ENCODE measurements around the gene VPREB1.
"Not testable (repeated sequence)": the region's sequence is repeated elsewhere in the genome, so short reads cannot be mapped to it uniquely, and the experiment has no call there.

VPREB1 gene

DNA sequence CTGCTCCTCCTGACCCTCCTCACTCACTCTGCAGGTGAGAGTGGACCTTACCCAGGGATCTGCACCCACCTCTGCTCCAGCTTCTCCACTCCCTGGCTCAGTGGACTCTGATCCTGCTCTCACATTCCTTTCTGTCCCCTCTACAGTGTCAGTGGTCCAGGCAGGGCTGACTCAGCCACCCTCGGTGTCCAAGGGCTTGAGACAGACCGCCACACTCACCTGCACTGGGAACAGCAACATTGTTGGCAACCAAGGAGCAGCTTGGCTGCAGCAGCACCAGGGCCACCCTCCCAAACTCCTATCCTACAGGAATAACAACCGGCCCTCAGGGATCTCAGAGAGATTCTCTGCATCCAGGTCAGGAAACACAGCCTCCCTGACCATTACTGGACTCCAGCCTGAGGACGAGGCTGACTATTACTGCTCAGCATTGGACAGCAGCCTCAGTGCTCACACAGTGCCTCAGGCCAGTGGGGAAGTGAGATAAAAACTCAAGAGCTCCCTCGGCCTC, 29.7 kb upstream of the VPREB1 start:
- no peak for DNase-seq (ENCODE audit: low read depth)

DNA sequence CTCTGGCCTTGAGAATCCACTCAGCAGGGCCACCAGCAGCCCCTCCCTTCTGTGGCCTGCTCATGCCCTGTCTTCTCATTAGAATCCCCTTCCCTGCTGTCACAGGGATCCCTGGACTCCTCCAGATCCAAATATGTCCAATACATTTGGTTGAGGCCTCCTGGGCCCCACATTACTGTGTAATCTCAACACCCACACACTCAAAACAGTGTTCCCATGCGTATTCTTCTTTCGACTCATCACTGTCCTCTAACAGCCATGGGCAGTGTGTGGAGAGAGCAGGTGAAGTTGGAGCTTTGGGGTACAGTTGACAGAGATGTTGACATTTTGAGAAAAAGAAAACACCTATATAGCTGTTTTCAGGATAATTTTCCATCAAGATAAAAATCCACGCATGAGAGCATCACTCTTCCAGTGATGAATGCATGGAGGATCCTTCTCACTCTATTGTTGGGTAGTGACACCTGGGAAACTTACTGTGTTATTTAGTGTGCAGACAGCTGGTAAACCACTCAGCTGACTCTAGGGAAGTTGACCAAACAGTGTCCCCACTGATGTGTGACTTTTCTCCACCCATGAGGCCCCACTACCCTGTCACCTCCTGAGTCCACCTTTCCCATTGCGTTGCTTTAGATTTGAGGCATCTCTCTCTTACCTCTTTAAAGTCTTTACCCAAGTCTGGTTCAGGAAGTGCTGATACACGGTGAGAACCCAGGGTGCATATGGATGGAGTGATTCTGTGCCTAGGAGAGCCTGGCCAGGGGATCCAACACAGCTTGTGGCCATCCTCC, 28.7 kb upstream of the VPREB1 start:
- DNase-seq (ENCODE audit: low read depth): no peak

DNA sequence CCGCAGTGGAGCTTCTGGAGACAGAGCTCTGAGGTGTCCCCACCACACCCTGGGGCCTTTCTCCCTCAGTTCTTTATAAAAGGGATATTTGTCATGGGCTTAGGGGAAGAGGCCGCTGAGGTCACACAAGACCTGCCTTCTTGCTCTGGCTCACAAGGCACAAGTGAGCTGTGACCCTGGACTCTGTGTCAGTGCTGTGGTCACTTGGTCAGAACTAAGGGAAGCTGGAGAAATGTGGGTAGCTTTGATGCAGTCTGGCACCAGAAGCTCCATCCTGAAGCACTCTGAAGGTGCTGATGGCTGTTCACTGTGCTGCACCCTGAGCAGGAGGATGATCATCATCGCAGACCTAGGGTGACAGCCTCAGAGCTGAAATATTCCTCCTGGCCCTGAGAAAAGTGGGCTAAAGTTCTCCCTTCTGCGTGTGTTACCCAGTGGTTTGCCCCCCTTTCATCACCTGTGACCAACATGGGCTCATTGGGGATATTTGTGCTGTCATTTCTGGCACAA, 28.1 kb upstream of the VPREB1 start:
- no peak for DNase-seq (ENCODE audit: low read depth)

- no peak for DNase-seq (ENCODE audit: low read depth)
These were observed 26.3 kb upstream of the VPREB1 start for GRCh38 chr22:22218302-22218701.

DNA sequence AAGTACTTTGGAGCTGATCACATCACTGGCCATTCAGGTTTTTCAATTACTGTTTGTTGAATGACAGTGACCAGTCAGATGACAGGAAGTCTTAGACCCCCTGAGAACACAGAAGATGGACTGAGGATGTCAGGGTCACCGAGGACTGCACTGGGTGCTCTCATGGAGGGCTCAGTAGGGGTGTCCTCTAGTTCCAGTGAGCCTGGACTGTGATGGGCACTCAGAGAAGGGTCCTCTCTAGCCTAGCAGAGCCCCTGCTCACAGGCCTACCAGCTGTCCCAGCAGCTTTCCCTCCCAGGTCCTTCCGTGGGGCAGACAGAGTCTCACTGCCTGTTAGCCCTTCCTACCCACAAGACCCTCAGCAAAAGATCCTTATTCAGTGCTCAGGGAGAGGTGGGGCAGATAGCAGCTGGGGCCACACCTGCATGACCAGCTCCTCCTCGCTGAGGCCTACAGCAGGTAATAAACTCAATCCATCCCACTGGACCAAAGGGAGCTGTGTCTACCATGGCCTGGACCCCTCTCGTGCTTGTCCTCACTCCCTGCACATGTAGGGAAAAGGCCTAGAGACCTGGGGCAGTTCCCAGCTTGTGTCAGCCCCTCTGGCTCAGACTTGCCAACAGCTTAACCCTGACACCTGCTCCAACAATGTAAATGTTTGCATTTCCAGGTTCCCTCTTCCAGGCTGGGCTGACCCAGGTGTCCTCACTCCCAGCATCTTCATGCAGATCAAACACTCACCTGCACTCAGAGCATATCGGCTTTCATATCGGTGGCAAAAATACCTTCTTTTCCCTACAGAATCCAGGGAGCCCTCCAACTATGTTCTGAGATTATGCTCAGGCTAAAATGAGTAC, 25.2 kb upstream of the VPREB1 start:
- no peak for DNase-seq (ENCODE audit: low read depth)

- not testable (repeated sequence) for DNase-seq (ENCODE audit: low read depth)
These were observed 23.5 kb upstream of the VPREB1 start for GRCh38 chr22:22221043-22221442.

DNA sequence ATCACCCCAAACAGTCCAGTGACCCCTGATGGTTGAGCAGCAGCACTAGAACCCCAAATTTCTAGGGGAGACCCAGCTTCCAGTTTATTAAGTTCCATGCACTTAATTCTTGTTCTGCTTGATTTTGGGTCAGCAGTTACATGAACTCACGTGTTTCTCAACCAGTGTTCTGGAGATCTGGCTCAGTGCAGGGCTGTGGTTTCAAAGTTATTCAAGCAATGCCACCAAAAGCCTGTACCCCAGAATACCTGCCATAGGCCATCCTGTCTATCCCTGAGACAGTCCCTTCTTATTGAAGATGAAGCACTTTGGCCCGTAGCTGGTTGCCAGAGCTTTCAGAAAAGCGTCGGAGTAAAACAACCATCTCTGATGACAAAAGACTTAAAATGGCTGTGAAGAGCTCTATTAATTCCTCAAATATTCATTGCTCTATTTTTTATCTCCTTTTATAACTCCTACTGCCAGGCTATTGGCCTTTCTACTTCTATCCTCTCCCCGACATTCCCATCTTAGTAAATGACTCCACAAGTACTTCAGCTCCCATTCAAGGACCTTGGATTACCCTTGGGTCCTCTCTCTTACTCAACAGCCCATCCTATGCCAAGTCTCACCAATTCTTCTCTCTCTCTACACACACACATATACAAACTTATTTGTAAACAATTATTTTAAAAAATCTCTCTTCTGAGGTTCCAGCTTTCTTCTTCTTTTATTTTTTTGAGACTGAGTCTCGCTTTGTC, 18.0 kb upstream of the VPREB1 start:
- no peak for DNase-seq (ENCODE audit: low read depth)

GRCh38 chr22:22228421-22228820, 16.2 kb upstream of the VPREB1 start:
- no peak for DNase-seq (ENCODE audit: low read depth)

- DNase-seq (ENCODE audit: low read depth): no peak
These were observed 15.7 kb upstream of the VPREB1 start for GRCh38 chr22:22228921-22229320.

DNA sequence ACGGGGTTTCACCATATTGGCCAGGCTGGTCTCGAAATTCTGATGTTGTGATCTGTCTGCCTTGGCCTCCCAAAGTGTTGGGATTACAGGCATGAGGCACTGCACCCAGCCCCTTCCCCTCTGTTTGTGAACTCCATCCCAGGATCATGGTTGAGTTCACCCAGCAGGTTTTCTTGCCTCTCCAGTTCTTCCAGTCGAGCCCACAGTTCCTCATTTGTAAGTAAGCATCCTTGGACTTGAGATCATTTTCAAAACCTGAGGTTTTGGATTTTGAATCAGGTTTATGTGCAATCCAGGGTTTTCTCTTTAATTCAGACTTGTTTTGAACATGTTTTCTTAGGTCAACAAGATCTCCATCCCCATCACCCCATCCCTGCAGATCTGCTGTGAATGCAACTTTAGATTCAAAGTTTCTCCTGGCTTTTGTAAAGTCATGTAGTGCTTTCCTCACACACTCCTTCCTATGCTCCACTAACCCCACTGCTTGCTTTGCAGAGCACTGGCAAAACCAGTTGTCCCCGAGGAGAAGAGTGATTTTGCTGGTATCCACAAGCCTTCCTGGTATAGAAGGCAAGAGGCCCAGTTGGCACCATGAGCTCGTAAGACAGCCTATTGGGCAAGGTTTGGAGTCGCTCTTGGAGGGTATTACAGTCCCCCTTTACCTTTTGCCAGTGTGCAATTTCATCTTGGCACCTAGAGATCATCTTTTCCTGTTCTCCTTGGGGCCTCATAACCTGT, 14.7 kb upstream of the VPREB1 start:
- DNase-seq (ENCODE audit: low read depth): no peak

DNA sequence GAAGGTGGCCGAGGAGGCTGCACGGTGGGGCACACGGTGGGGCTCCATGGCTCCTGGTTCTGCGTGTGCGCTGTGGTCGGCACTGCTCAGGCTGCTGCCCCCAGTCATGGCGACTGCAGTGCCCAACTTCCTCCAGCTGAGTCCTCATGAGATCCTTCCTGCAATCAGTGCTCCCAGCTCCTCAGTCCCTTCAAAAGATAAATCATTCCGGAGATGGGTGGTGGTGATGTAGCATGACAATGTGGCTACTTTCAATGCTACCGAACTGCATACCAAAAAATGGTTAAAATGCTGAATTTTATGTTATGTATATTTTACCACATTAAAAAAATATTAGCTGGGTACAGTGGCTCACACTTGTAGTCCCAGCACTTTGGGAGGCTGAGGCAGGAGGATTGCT, 14.1 kb upstream of the VPREB1 start:
- DNase-seq (ENCODE audit: low read depth): no peak

GRCh38 chr22:22233081-22233480, 11.5 kb upstream of the VPREB1 start:
- no peak for DNase-seq (ENCODE audit: low read depth)

GRCh38 chr22:22235558-22235957, 9.0 kb upstream of the VPREB1 start:
- no peak for DNase-seq (ENCODE audit: low read depth)

GRCh38 chr22:22237521-22237920, 7.1 kb upstream of the VPREB1 start:
- DNase-seq (ENCODE audit: low read depth): no peak

DNA sequence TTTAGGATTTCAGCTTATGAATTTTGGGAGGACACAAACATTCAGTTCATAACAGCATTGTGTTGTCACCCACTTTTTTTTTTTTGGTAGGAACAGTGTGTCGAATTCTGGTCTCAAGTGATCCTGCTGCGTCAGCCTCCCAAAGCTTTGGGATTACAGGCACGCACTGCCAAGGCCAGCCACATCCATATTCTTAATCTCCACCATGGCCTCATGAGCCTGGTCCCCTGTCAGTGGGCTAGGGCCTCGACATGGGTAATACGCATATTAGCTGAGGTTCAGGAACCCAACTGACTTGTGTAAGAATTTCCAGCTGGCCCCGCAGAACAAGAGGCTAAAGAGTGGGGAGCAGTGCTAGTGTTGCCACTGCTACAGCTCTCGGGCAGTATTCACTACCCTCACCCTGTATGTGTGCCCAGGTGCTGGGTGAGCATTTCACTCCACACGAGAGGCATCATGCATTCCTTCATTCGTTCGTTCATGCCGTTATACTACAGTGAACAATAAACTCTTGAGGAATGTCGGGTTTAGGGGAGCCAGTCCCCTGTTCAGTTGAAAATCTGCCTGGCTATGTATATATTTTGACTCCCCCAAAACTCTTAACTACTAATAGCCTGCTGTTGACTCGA, 5.2 kb upstream of the VPREB1 start:
- no peak for DNase-seq (ENCODE audit: low read depth)

GRCh38 chr22:22241554-22241898, 3.1 kb upstream of the VPREB1 start:
- DNase-seq (ENCODE audit: low read depth): no peak

DNA sequence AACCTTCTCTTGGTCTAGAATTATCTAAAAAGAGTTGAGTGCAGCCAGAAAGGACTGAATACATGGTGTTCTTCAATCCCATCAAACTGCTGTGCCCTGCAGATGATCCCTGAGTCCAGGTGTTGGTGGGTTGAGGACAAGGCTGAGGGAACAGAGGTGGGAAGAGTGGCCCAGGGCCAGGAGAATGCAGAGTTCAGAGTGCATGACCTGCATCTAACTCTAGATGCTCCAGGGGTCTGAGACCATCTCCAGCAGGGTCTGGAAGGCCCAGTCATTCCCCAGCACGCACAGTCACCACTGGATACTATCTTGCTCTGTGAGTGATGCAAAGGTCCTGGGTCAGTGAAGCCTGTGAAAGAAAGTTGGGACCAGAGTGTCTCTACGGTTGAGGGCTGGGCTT, 2.1 kb upstream of the VPREB1 start:
- no peak for DNase-seq (ENCODE audit: low read depth)

- no peak for DNase-seq (ENCODE audit: low read depth)
These were observed 1.4 kb upstream of the VPREB1 start for GRCh38 chr22:22243033-22243680.

DNA sequence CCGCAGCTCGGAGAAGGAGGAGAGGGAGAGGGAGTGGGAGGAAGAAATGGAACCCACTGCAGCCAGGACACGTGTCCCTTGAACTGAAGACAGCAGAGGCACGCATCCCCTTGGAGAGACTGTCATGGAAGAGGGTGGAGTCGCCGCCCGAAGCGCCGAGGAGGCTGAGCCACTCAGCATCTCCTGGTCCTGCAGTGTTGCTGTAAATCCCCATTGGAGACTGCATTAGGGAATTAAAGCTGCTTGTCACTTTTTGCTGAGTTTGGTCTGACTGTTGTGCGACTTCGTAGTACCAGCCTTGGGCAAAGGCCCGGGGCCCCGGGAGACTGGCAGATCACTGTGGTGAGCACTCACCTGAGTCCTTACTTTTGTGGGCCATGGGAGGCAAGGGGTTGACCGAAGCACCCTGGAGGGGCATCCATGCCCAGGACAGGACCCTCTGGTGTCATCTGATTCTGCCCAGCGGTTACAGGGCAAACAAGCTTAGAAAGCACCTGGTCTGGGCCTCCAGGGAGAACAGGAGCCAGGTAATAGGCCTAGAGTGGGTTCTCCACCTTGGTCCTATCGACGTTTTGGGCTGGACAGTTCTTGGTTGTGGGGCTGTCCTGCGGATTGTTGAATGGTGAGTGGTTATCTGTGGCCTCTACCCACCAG, 797 bp downstream of the VPREB1 start:
- DNase-seq (ENCODE audit: low read depth): no peak

DNA sequence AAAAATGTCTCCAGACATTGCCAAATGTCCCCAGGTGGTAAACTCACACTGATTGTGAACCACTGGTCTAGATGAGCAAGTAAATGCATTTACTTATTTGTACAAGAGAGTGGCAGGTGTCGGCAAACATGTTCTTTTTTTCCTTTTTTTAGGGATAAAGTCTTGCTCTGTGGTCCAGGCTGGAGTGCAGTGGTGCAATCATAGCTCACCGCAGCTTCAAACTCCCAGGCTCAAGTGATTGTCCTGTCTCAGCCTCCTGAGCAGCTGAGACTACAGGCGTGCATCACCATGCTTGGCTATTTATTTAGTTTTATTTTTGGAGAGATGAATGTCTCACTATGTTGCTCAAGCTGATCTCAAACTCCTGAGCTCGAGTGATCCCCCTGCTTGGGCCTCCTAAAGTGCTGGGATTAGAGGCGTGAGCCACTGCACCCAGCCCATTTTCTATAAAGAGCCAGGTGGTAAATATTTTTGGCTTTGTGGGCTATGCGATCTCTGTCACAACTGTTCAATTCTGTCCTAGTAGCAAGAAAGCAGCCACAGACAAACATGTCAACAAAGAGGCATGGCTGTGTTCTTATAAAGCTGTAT, 1.4 kb downstream of the VPREB1 start:
- no peak for DNase-seq (ENCODE audit: low read depth)
